ENCODE results near the gene CABLES1.
"Not testable (repeated sequence)": the region's sequence is repeated elsewhere in the genome, so short reads cannot be mapped to it uniquely, and the experiment has no call there.

The CABLES1 gene

GRCh38 chr18:23134780-23135549 is at the start of gene CABLES1:
Gene CABLES1, plus strand, starts transcription at chr18:23135485. Its CDS starts 278 bp downstream, at chr18:23135763.
- DNase-seq (ENCODE audit: low read depth in 3 of 3): peak in 1 of 3 donors; percentile 13

GRCh38 chr18:23087352-23087751 is 47.9 kb upstream of the CABLES1 start:
- DNase-seq (ENCODE audit: low read depth in 3 of 3): no peak

GRCh38 chr18:23088310-23088709 is 47.0 kb upstream of the CABLES1 start:
- DNase-seq (ENCODE audit: low read depth in 3 of 3): no peak

GRCh38 chr18:23091017-23091993 is 44.0 kb upstream of the CABLES1 start:
- DNase-seq (ENCODE audit: low read depth in 3 of 3): not testable (repeated sequence)

GRCh38 chr18:23092121-23092520 is 43.2 kb upstream of the CABLES1 start:
- DNase-seq (ENCODE audit: low read depth in 3 of 3): no peak

- DNase-seq (ENCODE audit: low read depth in 3 of 3): not testable (repeated sequence)
These were observed 42.2 kb upstream of the CABLES1 start for GRCh38 chr18:23093130-23093529.

- no peak for DNase-seq (ENCODE audit: low read depth in 3 of 3)
These were observed 41.5 kb upstream of the CABLES1 start for GRCh38 chr18:23093772-23094171.

- no peak for DNase-seq (ENCODE audit: low read depth in 3 of 3)
These were observed 40.7 kb upstream of the CABLES1 start for GRCh38 chr18:23094411-23095190.

GRCh38 chr18:23095463-23095862 is 39.8 kb upstream of the CABLES1 start:
- DNase-seq (ENCODE audit: low read depth in 3 of 3): no peak

GRCh38 chr18:23097016-23097415 is 38.3 kb upstream of the CABLES1 start:
- DNase-seq (ENCODE audit: low read depth in 3 of 3): not testable (repeated sequence)

GRCh38 chr18:23099621-23100020 is 35.7 kb upstream of the CABLES1 start:
- DNase-seq (ENCODE audit: low read depth in 3 of 3): no peak

- no peak for DNase-seq (ENCODE audit: low read depth in 3 of 3)
These were observed 33.3 kb upstream of the CABLES1 start for GRCh38 chr18:23101861-23102432.

- DNase-seq (ENCODE audit: low read depth in 3 of 3): no peak
These were observed 32.6 kb upstream of the CABLES1 start for GRCh38 chr18:23102493-23103261.

GRCh38 chr18:23103449-23103848 is 31.8 kb upstream of the CABLES1 start:
- no peak for DNase-seq (ENCODE audit: low read depth in 3 of 3)

GRCh38 chr18:23105030-23105429 is 30.3 kb upstream of the CABLES1 start:
- no peak for DNase-seq (ENCODE audit: low read depth in 3 of 3)

- no peak for DNase-seq (ENCODE audit: low read depth in 3 of 3)
These were observed 29.6 kb upstream of the CABLES1 start for GRCh38 chr18:23105581-23106219.

GRCh38 chr18:23106575-23106974 is 28.7 kb upstream of the CABLES1 start:
- DNase-seq (ENCODE audit: low read depth in 3 of 3): no peak

GRCh38 chr18:23107718-23108117 is 27.6 kb upstream of the CABLES1 start:
- DNase-seq (ENCODE audit: low read depth in 3 of 3): no peak

- no peak for DNase-seq (ENCODE audit: low read depth in 3 of 3)
These were observed 26.8 kb upstream of the CABLES1 start for GRCh38 chr18:23108496-23108895.

- not testable (repeated sequence) for DNase-seq (ENCODE audit: low read depth in 3 of 3)
These were observed 26.1 kb upstream of the CABLES1 start for GRCh38 chr18:23109163-23109562.

Measured in stimulated activated CD4-positive, alpha-beta T cell treated with anti-CD3 and anti-CD28 coated beads, TNF-alpha, amount 100 ng/mL, for 48 hours (primary cell).